HG02763 (cell line): ENCODE data around the gene RNF175.
A peak's percentile ranks its signal among the peaks of the same experiment; 100 is the strongest.

Experiments used
- ATAC-seq: cut with Tn5 transposase; IDR thresholded peaks from one replicate; pipeline ENCODE4 v1.9.1; 2021; ENCODE audit warnings: mild to moderate bottlenecking, moderate library complexity; ENCODE audit not compliant: unreplicated experiment

RNF175 gene

GRCh38 chr4:153750197-153750817 lies 9.5 kb downstream of the RNF175 start:
- peak; percentile 64 for ATAC-seq

- ATAC-seq: no peak
Observed at GRCh38 chr4:153748378-153748777, 11.4 kb downstream of the RNF175 start.

GRCh38 chr4:153747406-153747955 lies 12.3 kb downstream of the RNF175 start:
- no peak for ATAC-seq

GRCh38 chr4:153745651-153746050 lies 14.2 kb downstream of the RNF175 start:
- no peak for ATAC-seq

- ATAC-seq: no peak
Observed at GRCh38 chr4:153741541-153741940, 18.3 kb downstream of the RNF175 start.

- no peak for ATAC-seq
Observed at GRCh38 chr4:153735906-153736461, 23.8 kb downstream of the RNF175 start.

- ATAC-seq: no peak
Observed at GRCh38 chr4:153733751-153734448, 25.9 kb downstream of the RNF175 start.

- ATAC-seq: no peak
Observed at GRCh38 chr4:153731239-153731638, 28.6 kb downstream of the RNF175 start.

GRCh38 chr4:153729895-153730294 lies 29.9 kb downstream of the RNF175 start:
- ATAC-seq: no peak

GRCh38 chr4:153728660-153729059 lies 31.2 kb downstream of the RNF175 start:
- ATAC-seq: peak; percentile 45

GRCh38 chr4:153728151-153728550 lies 31.7 kb downstream of the RNF175 start:
- no peak for ATAC-seq

GRCh38 chr4:153725831-153726154 lies 34.0 kb downstream of the RNF175 start:
- no peak for ATAC-seq

- no peak for ATAC-seq
Observed at GRCh38 chr4:153725136-153725830, 34.5 kb downstream of the RNF175 start.

GRCh38 chr4:153724606-153725005 lies 35.2 kb downstream of the RNF175 start:
- no peak for ATAC-seq

GRCh38 chr4:153722036-153722435 lies 37.8 kb downstream of the RNF175 start:
- no peak for ATAC-seq

GRCh38 chr4:153713866-153714646 lies 45.8 kb downstream of the RNF175 start:
- no peak for ATAC-seq

GRCh38 chr4:153710681-153711080 lies 49.1 kb downstream of the RNF175 start:
- ATAC-seq: no peak

- ATAC-seq: peak; percentile 19
Observed at GRCh38 chr4:153706519-153706918, 53.3 kb downstream of the RNF175 start.

GRCh38 chr4:153705743-153706468 lies 53.9 kb downstream of the RNF175 start:
- ATAC-seq: peak; percentile 81

- ATAC-seq: no peak
Observed at GRCh38 chr4:153704522-153704921, 55.3 kb downstream of the RNF175 start.
